NCI-H2107 treated with DMSO at 0.1 percent for 48 hours (cell line): ENCODE measurements around the gene GSTM2.

Experiments
- DNase-seq: peaks from one replicate; lab custom pipeline; 2025; ENCODE audit not compliant: unreplicated experiment; lab: John Stamatoyannopoulos, UW

Gene GSTM2

GRCh38 chr1:109667452-109668122 lies at the start of gene GSTM2:
Gene GSTM2, plus strand, starts transcription at chr1:109668057. Its CDS starts 59 bp downstream, at chr1:109668116.
- peak; percentile 33 for DNase-seq

DNA sequence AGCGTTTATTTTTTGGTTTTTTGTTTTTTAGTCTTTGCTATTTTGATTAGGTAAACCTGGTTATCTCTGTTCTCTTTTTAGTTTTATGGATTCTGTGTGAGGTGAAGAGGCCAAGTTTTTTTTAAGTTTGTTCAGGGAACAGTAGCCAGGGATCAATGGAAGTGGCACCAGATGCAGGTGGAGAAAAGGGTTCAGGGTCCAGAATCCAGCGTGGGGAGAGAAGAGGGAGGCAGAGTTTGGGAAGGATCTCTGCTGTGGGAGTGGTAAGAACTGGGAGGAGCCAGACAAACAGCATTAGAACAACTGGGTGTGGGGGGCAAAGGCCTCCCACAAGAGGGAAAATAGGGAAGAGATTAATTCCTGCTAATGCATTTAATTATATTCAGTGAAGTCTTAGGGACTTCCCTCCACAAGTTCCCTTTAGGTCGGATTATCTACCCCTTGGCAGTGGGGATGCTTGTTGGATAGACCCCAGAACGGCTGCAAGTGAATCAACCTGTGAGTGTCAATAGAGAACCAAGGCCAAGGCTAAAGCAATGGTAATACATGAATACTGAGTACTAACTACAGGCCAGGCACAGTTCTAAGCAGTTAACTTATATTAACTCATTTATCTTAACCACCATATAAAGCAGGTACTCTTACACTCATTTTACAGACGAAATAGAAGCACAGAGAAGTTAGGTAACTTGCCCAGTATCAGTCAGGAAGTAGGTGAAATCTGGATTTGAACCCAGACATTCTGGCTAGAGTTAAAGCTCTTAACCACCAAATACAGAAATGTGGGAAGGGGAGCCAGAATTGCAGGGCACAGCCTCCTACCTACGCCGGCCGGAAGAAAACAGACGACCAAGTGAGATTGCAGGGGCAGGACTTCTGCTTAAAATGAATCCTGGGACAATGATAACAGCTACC lies 48.9 kb upstream of the GSTM2 start:
- DNase-seq, result no peak

- no peak for DNase-seq
These were observed 48.1 kb upstream of the GSTM2 start, which contains the start of the genes AMPD2 and GNAT2 for GRCh38 chr1:109619576-109620400. Gene AMPD2, plus strand, starts transcription at chr1:109619837. Its CDS starts 1,339 bp downstream, at chr1:109621176. Gene GNAT2, minus strand, starts transcription at chr1:109619616. Its CDS starts 6,746 bp downstream, at chr1:109612870.

- no peak for DNase-seq
These were observed 47.5 kb upstream of the GSTM2 start for GRCh38 chr1:109620401-109620791.

- DNase-seq, result peak; percentile 87
These were observed 47.0 kb upstream of the GSTM2 start for GRCh38 chr1:109620841-109621286.

DNA sequence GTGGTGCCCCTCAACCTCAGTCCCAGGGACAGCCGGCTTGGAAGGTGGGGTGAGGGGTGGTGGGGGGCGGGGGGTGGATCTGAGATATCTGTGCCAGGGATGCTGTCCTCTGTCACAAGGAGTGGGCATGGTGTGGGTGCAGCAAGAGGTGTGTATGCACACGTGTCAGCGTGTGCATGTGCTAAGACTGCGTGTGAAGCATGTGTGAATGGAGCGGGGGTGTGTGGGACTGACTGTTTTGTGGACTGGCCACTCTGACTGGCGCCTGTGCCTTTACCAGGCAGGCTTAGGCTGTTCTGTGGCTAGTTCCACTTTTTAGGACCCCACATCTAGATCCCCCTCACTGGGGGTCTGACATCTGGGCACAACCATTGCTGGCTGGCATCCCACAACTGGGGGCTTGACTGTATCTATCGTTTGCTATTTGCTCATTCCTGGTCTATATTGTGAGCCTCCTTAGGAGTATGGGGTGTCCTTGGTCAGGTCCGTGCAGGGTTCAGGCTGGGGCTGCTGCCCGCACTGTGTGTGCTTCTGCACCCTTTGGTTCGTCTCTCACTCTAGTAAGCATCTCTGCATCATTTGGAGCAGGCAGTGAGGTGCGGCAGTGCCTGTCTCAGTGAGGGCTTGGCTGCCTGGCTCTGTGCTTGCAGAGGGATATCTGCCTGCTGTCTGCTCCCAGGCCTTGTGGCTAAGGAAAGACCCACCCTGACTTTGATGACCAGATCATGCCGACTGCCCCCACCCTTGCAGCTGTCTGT lies 46.3 kb upstream of the GSTM2 start:
- no peak for DNase-seq

DNA sequence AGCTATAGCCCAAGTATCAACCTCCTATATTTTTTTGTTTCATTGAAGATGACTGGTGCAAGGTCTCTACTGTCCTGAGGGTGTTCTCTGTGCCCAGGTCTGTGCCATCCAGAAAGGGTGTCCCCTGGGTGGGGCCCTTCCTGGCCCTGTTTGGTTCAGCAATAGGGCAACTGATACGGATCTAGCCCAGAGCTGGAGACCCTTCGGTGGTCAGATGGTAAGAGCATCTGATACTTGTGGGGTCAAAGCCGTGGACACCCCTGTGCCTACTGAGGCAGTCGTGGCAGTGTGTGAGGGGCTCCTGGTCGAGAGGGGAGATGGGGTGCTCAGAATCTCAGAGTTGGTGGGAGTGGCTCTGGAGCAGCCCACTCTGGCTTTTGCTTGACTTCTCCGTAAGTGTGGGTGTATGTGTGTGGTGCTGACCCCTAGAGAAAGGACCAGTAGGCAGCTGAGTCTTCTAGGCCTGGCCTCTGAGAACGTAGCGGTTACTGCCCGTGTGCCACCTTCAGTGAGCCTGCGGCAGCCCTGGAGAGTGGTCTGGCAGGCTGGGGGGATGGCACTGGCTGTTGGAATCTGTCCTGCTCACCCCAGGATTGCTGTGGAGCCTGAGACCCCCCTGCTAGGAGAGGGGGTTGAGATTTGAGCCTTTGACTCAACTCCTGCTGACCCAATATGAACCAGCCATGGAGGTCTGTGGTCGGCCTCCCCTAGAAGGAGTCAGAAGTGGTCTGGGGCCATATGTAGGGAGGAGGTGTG lies 45.5 kb upstream of the GSTM2 start:
- DNase-seq, result no peak

DNA sequence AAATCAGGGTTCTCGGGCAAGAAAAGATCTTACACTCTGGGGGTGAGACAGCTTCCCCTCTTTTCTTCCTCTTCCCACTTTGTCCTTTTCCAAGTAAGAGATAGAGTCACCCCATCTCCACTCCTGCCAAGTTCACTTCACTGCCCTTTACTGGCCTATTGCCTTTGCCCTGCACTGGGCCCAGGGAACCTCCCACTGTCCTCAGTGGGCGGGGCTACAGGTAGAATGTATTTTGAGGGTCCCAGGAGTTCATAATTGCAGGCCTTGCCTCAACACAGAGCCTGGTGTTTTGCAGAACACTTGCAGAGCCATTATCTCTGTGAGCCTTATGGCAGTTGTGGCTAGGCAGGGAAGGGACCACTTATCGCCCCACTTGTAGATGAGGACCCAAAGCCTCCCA lies 45.0 kb upstream of the GSTM2 start:
- DNase-seq, result no peak

DNA sequence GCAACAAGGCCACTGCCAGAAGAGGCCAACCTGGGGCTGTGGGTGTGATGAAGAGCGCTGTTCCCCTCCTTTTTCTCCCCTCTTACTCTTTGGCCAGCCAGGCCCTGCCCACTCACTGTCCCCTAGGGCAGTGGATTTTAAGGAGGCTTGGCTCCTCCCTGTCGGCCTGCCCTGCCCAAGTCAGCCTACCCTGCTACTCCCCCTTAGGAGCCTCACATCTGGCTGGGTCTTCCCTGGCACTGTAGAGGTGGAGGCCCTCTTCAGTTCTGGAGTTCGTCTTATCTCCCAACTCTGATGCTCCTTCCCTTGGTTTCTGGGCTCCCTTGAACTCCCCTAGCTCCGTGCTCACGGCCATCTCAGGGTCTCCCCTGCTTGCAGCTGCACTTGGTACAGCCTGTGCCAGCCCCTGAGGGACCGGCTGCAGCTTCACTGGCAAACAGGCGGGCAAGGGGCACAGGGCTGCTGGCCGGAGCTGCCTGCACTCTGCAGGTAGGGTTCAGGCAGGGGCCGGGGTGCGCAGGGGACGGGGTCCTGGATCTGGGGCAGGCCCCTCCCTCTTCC lies 44.2 kb upstream of the GSTM2 start:
- no peak for DNase-seq

GRCh38 chr1:109624201-109625010 lies 43.5 kb upstream of the GSTM2 start:
- DNase-seq, result peak; percentile 84

DNA sequence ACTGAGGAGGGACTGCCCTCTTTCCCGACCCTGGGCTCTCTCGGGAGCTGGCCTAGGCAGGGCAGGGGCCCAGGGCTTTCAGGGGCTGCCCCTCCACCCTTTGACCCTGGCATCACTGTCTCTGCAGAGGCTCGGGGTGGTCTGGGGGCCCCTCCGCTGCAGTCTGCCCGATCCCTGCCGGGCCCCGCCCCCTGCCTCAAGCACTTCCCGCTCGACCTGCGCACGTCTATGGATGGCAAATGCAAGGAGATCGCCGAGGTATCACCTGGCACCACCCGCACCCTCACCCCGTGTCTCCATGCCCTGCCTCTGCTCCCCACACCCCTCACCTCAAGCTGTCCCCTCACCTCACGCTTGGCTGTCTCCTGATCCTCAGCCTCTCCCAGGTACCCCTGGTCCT lies 42.7 kb upstream of the GSTM2 start:
- no peak for DNase-seq

DNA sequence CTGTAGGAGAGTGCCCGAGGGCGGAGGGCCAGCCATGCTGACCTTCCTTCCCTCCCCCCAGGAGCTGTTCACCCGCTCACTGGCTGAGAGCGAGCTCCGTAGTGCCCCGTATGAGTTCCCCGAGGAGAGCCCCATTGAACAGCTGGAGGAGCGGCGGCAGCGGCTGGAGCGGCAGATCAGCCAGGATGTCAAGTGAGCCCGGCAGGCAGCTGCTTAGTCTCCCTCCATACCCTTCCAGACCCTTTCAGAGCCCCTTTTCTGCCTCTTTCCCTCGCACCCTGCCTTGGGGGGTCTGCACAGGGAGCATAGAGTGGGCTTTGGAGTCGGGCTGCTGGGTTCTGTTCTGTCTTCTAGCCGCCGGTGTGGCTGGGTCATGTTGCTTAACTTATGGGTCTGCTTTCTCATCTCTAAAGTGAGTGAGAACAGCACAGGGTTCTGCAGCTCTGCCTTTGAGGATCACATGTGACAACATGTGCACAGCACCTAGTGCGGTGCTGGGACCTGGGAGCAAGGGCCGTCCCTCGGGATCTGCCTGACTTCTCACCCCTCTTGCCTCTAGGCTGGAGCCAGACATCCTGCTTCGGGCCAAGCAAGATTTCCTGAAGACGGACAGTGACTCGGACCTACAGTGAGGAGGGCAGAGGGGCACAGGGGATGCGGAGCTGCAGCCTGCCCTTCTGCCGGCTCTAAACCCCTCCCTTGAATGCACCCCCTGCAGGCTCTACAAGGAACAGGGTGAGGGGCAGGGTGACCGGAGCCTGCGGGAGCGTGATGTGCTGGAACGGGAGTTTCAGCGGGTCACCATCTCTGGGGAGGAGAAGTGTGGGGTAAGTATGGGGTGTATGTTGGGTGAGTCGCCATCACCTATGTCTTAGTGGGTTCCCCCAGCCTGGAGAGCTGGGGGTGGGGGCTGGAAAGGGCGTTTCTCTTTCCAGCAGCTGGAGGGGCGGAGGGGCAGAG lies 42.0 kb upstream of the GSTM2 start:
- DNase-seq, result peak; percentile 24

DNA sequence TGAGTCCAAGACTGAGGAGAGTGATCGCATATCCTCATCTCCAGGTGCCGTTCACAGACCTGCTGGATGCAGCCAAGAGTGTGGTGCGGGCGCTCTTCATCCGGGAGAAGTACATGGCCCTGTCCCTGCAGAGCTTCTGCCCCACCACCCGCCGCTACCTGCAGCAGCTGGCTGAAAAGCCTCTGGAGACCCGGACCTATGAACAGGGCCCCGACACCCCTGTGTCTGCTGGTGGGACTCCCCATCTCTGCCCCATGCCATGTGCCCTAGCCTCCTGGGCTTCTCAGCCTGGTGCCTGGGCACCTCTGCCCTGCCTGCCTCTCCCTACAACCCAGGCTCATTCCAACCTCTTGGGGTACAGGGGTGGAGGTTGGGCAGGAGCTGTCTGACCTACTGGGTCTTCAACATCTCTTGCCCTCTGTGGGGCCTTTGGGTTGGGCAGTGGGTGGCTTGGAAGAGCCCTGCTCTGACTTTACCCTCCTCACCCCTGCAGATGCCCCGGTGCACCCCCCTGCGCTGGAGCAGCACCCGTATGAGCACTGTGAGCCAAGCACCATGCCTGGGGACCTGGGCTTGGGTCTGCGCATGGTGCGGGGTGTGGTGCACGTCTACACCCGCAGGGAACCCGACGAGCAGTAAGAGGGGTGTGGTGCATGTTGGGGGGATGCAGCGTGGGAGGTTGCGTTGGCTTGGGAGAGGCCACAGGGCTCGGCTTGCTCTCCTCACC lies 41.0 kb upstream of the GSTM2 start:
- DNase-seq, result no peak

- DNase-seq, result no peak
These were observed 40.0 kb upstream of the GSTM2 start for GRCh38 chr1:109627692-109628399.

GRCh38 chr1:109628540-109629321 lies 39.1 kb upstream of the GSTM2 start:
- DNase-seq, result no peak
